HG02885 (cell line): ENCODE measurements around the gene KDM2A.
A peak's percentile ranks its signal among the peaks of the same experiment; 100 is the strongest.
"Not testable (repeated sequence)": the region's sequence is repeated elsewhere in the genome, so short reads cannot be mapped to it uniquely, and the experiment has no call there.

Experiments used
- ATAC-seq: cut with Tn5 transposase; IDR thresholded peaks from one replicate; pipeline ENCODE4 v1.9.1; 2021; ENCODE audit warnings: mild to moderate bottlenecking; ENCODE audit not compliant: unreplicated experiment, poor library complexity

Gene KDM2A

DNA sequence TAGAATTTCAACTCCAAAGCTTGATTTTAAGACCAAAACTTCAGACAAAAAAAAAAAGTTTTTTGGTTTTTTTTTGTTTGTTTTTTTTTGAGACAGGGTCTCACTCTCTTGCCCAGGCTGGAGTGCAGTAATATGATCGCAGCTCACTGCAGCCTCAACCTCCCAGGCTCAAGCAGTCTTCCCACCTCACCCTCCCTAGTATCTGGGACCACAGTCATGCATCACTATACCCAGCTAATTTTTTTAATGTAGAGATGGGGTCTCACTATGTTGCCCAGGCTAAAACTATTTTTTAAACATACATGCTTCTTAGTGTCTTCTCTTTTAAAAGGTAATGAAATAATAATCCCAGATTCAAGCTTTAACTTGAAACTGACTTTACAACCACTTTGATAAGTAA is 111.8 kb downstream of the KDM2A start:
- no peak for ATAC-seq

DNA sequence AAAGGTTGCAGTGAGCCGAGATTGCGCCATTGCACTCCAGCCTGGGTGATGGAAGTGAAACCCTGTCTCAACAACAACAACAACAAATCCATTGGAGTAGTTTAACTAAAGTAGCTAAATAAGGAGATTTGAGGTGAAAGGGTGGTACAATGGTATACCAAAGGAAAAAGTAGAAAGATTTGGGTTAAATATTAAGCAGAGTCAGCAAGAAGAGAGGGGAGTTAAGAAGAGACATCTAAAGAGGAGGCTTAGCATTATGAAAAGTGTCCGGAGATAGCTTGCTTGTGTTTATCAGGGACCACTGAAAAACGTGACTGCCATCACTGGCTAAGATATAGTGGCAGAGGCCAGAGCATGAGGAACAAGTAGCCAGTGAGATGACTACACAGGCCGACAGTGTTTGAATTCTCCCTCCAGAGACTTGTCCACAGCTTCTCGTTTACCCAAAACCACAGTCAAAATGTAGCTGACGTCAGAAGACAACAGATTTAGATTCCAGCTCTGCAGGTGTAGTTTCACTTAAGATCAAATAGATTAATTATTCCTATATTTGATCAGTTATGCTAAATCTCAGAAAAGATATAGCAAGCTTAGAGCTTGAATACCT is 114.6 kb downstream of the KDM2A start:
- ATAC-seq: no peak

DNA sequence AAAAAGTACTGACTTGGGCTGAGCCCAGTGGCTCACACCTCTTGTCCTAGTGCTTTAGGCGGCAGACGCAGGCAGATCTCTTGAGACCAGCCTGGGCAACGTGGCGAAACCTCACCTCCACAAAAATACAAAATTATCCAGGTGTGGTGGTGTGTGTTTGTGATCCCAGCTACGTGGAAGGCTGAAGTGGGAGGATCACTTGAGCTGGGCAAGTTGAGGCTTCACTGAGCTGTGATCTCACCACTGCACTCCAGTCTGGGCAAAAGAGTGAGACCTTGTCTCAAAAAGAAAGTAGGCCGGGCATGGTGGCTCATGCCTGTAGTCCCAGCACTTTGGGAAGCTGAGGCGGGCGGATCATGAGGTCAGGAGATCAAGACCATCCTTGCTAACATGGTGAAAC is 115.5 kb downstream of the KDM2A start:
- not testable (repeated sequence) for ATAC-seq

DNA sequence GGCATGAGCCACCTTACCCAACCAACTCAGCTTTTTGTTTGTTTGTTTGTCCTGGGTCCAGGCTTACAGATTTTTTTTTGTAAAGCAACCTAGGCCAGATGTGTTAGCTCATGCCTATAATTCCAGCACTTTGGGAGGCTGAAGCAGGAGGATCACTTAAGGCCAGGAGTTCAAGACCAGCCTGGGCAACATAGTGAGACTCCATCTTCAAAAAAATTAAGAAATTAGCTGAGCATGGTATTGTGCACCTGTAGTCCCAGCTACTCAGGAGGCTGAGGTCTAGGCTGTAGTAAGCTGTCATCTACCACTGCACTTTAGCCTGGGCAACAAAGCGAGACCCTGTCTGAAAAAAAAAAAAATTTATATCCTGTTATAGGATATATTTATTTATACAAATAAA is 118.5 kb downstream of the KDM2A start:
- no peak for ATAC-seq

DNA sequence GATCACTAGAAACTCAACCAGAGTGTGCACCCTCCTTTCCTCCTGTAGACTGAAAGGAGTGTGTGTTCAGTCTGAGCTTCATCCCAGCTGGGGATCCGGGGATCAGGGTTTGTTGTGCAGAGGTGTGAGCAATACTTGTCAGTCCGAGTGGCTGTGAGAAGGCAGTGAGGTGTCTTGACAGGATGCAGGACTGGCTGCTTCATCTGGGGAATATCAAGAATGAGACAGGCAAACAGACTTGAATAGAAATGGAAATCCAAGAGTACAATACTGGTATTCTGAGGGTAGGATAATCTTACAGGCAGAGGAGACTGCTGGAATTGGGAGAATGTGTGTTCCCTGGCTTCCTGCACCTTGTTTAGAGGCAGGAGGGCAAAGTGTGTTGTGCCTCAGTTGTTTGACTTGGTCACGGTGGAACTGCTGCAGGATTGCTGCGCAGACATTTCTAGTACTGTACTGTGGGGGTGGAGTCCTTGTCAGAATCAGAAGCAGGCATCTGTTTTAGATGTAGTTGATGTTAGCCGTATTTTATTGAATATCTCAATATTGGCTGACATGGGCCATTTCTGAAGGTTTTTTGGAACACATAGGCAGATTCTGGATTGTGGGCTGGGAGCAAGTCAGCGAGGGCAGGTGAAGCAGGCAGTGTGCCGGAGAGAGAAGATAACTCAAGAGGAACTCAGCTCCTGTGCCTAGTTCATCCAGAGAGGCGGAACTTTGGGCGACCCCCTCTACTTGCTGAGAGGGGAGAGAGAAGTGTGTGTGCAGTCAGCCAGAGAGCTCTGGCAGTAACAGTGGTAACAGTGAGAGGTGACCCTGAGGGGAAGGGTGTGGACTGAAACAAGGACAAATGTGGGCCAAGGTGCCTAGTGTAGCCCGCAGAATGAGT is 120.1 kb downstream of the KDM2A start:
- no peak for ATAC-seq

DNA sequence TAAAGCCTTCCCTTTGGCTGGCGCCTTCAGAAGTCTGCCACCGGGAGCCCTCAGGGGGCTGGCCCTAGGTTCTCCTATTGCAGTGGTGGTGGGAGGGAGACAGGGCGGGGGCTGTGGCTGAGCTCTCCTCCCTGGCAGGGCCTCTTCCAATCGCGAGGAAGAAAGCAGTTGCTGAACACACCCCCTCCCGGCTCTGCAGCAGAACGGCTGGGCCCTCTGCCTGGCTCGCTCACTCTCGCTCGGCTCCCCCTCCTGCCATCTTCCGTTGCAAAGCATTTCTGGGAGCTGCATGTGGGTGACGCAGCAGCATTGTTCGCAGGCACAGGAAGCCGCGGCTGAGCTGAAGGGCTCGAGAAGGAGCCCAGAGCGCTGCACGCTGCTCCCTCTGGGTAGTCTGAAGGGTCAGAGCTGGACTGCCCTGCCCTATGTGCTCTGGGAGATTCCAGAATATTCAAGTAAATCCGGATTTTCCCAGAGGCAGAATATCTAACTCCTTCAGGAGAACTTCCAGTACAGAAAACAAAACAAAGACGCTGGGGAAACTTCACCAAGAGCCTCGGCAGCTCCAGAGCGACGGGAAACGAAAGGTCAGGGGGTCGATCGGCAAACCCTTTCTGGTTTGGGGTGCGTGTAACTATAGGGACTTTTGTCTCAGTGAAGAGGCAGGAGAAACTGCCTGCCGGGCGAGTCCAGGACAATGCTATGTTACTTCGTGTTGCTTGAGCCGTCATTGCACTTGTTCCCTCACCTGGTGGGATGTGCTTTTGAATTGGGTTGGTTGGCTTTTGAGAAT is 120.9 kb downstream of the KDM2A start:
- ATAC-seq: peak; percentile 91

DNA sequence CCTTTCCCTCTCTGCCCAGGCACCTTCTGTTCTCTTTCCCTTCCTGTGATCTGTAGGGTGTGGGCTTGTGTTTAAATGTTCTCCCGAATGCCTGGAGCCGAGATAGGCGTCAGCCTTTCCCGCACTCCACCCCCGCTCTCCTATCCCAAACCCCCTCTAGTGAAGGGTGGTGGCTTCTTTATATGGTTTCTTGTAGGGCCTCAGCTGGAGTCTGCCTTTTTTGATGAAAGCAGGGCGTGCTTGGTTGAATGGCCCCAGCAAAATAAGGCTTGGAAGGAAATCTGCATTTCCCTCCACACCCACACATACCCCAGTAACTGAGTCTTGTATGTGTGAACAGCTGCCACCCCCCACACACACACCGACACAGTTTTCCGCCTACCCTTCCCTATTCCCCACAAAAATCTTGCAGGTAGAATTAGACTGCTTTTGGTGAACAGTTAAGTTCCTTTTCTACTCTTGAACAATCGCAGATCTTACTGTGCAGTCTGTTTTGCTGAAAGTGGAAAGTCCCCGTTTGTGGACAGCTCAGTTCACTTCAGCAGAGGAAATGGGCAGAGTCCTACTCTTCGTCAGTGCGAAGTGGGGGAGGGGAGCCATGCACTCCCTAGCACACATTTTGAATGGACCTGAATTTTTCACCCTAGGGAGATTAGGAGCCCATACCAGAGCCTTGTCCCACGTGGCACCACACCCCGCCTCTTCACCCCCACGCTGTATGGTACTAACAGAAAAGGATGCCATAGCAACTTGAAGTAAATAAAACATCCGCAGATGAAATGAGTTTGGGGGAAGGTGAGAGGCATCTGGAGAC is 121.7 kb downstream of the KDM2A start:
- ATAC-seq: peak; percentile 33

DNA sequence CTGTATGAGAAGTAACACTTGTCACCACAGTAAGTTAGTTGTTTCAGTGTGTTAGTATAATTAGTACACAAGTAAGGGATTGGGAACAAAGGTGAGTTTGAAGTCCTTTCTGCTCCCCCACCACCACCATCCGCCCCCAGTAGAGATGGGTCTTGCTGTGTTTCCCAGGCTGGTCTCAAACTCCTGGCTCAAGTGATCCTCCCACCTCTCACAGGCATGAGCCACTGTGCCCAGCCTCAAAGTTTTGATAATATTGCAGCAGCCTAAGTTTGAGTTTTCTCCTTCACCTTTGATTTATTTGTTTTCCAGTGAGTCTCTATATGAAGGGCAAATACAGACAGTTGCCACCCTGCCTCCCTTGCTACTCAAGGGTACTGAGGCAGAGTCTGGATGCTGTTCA is 123.5 kb downstream of the KDM2A start:
- ATAC-seq: no peak

DNA sequence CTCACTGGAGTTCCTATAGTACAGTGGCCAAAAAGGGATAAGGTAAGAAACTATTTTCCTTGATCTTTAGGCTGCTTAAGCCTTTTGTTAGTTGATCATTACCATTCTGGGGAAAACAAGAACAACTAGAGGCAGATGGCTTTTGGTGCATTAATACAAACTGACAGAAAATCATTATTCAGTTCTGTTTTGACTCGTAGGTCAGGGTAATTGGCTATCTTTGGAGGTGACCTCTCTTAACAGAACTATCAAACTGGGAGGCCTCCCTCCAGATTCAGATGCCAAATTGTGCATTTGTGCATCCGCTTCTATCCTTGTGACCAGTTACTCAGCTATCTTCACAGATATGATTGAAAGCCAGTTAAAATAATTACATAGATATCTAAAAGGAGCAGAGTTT is 124.0 kb downstream of the KDM2A start:
- no peak for ATAC-seq

DNA sequence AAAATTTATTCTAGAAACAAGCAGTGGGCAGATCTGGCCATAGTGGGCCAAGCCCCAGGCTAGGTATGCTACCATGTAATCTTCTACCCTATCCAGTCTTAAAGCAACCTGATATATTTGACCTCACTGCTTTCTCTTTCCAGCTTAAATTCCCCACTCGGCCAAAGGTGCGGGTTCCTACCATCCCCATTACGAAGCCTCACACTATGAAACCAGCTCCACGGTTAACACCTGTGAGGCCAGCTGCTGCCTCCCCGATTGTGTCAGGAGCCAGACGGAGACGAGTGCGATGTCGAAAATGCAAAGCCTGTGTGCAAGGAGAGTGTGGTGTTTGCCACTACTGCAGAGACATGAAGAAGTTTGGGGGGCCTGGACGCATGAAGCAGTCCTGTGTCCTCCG is 126.0 kb downstream of the KDM2A start:
- ATAC-seq: no peak

DNA sequence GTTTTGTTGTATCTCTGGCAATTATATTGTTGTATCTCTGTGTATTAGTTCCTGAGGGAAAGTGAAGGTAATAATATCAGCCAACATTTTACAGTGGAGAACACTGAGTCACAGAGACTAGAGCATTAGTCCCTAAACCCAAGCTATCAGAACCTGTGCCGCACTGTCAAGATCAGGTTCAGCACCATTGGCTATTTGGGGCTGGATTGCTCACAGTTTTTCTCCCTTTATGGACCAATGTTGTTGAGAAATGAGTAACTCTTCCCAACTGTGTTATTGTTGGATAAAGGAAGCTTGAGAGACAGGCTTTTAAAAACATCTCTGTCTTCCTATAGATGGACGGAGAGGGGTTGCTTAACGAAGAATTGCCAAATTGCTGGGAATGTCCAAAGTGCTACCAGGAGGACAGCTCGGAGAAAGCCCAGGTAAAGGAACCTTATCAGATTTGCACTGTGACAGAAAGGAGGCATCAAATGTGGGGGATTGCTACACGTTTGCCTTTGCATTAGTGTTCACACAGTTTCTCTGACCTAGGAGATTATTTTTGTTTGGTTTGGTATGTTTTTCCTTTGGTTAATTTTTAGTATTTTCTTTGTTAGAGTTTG is 129.0 kb downstream of the KDM2A start:
- ATAC-seq: no peak

DNA sequence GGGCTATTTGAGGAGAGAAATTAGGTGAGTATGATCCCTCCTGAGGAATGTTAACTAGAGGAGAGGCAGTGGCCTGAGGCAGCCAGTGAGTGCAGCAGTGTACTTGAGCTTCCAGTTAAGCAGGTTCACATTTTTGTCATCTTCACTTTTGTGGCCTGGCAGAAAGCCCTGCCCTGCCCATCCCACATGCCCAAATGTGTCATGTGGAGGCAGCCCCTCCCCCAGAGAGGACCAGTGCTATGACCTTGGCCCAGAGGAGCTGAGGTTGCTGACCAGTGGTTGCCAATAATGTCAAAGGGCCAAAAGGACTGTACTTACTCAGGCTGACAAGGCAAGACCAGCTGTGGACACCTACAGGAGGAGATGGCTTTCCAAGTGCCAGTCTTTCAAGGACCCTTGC is 129.6 kb downstream of the KDM2A start:
- no peak for ATAC-seq

DNA sequence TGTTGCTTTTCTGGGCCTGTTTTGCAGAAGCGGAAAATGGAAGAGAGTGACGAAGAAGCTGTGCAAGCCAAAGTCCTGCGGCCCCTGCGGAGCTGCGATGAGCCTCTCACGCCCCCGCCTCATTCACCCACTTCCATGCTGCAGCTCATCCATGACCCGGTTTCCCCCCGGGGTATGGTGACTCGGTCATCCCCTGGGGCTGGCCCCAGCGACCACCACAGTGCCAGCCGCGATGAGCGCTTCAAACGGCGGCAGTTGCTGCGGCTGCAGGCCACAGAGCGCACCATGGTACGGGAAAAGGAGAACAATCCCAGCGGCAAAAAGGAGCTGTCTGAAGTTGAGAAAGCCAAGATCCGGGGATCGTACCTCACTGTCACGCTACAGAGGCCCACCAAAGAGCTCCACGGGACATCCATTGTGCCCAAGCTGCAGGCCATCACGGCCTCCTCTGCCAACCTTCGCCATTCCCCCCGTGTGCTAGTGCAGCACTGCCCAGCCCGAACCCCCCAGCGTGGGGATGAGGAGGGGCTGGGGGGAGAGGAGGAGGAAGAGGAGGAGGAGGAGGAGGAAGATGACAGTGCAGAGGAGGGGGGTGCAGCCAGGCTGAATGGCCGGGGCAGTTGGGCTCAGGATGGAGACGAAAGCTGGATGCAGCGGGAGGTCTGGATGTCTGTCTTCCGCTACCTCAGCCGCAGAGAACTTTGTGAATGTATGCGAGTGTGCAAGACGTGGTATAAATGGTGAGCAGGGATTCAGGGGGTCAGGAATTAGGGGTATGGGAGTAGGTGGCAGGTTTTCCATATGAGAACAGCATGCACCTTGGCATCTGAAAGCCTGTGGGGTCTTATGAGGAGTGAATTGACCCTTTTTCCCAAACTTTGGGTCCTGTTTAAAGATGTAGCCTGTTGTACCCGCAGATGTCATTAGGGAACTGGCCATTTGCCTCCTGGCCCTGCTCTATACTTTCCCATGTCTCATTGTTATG is 131.3 kb downstream of the KDM2A start:
- no peak for ATAC-seq

DNA sequence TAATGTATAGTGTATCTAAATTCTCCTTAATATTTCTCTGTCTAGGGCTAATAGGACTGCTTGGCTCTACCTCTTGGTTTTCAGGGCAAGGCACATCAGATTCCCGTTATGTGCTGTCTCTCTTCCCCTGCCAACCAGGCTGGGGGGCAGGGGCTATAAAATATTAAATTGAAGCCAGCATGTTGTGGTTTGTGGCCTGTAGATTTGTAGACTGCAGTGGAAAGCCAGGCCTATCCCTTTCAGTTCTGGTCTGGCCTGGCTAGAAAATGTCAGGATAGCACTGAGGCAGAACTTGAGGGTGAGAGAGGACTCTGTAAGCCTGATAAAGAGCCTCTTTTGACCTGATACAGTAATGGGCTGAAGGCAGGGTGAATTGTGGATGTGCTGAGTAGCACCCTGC is 132.8 kb downstream of the KDM2A start:
- no peak for ATAC-seq

DNA sequence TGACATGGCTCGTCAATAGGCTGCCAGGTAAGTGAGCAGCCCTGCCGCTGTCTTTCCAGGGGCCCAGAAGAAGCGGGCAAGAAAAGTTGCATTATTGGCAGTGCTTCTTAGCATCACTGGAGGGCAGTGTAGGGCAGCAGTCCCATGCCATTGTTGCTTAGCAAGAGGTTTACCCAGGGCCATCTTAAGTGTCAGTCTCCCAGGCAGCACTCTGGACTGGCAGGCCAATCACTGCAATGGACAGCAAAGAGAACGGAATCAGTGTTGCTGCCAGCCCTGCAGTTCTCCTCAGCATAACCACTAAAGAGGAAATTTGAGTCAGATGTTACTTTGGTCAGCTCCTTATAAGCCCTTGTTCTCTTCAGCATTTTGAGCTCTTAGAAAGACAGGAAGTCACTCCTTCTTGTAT is 133.8 kb downstream of the KDM2A start:
- no peak for ATAC-seq

DNA sequence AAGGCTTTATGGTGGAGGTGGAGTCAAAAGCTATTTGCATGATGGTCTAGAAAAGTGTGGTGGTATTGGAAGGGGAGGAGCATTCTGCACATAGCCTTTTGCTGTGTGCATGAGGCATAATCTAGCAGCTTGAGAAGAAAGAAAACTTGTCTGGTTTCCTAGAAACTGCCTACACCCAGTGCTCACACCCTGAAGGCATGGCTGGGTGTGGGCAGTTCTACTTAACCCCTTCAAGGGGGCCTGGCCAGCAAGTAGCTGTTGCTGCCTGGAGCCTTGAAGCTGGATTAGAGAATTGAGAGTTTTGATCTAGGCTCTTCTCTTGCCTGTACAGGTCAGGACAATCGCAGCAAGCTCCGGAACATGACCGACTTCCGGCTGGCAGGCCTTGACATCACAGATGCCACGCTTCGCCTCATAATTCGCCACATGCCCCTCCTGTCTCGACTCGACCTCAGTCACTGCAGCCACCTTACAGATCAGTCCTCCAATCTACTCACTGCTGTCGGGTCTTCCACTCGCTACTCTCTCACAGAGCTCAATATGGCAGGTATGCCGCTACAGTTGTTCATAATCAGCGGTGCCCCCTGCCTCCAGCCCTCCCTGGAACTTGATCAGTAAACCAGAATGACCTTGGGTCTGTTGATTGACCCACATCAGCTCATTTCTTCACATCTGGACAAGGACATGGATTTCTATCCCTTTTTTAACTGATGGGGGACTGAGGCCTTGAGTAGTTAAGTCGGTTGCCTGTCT is 135.0 kb downstream of the KDM2A start:
- ATAC-seq: no peak

DNA sequence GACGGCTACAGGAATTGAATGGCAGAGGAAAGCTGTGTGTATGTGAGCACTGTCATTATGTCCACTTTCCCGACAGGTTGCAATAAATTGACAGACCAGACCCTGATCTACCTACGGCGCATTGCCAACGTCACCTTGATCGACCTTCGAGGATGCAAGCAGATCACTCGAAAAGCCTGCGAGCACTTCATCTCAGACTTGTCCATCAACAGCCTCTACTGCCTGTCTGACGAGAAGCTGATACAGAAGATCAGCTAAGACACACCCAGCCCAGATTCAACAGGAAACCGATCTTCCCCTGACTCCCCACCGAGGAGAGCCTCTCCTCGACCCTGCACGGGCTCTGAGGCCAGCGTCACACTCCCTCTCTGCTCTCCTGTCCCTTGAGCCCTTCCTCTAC is 135.7 kb downstream of the KDM2A start:
- no peak for ATAC-seq

DNA sequence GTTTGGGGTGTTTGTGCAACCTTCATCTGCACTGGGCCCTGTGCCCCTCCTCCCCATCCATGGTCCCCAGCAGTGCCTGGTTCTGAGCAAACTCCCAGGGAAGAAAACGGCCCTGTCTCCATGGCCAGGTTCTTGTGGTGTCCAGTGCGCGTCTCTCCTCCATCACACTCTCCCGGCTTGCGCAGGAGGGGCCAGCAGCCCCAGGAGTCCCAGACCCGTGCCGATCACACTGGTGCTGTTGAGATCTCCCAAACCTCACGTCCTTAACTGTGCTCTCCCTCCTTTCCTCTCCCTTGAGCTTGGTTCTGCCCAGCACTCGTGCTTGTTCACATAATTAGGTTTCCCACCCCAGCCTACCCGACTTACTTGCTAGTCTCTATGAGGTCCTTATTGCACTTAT is 136.3 kb downstream of the KDM2A start:
- ATAC-seq: no peak
